ENCODE measurements around the gene KIAA1328.

KIAA1328 gene

GRCh38 chr18:37276111-37276890 lies 447.4 kb downstream of the KIAA1328 start:
- Histone ChIP-seq H3K4me3 (ENCODE audit: low read depth, low read length) (no peak overlapping the region), H3K9me3 (ENCODE audit: control insufficient read depth, insufficient read depth, low read length) (no peaks in the 10 kb centered on the region), H3K36me3 (ENCODE audit: control insufficient read depth, insufficient read depth, low read length) (no peaks in the 10 kb centered on the region), H3K4me1 (ENCODE audit: control insufficient read depth, insufficient read depth, low read length) (peaks cover 2% of the 10 kb centered on the region), H3K27me3 (ENCODE audit: control insufficient read depth, insufficient read depth, low read length) (peaks cover 3% of the 10 kb centered on the region), H3K9ac (ENCODE audit: low read depth, low read length) (no peak overlapping the region)

- no peak overlapping the region for H3K4me3 ChIP-seq (ENCODE audit: low read depth, low read length)
- peaks cover 3% of the 10 kb centered on the region for H3K27me3 ChIP-seq (ENCODE audit: control insufficient read depth, insufficient read depth, low read length)
- no peaks in the 10 kb centered on the region for H3K36me3 ChIP-seq (ENCODE audit: control insufficient read depth, insufficient read depth, low read length)
- peaks cover 2% of the 10 kb centered on the region for H3K4me1 ChIP-seq (ENCODE audit: control insufficient read depth, insufficient read depth, low read length)
- H3K9ac ChIP-seq (ENCODE audit: low read depth, low read length) = no peak overlapping the region
- H3K9me3 ChIP-seq (ENCODE audit: control insufficient read depth, insufficient read depth, low read length) = no peaks in the 10 kb centered on the region
These were observed 448.9 kb downstream of the KIAA1328 start for GRCh38 chr18:37277804-37278203.
